Stimulated activated naive CD8-positive, alpha-beta T cell treated with anti-CD3 and anti-CD28 coated beads, Interleukin-15, Interleukin-2, amounts not matched to agents 100 ng/mL and 50 ng/mL, for 24 hours (primary cell): ENCODE data around the gene ARHGAP28.

Experiments used
- H3K27ac Mint-ChIP-seq: one replicate; pipeline ENCODE4 v1.8.0; 2021; ENCODE audit warnings: mild to moderate bottlenecking, mixed read lengths
- H3K27me3 Mint-ChIP-seq: one replicate; pipeline ENCODE4 v1.8.0; 2021; ENCODE audit warnings: mixed read lengths
- H3K36me3 Mint-ChIP-seq: one replicate; pipeline ENCODE4 v1.8.0; 2021; ENCODE audit warnings: low read depth, mixed read lengths
- H3K4me1 Mint-ChIP-seq: one replicate; pipeline ENCODE4 v1.8.0; 2021; ENCODE audit warnings: low read depth, mixed read lengths
- H3K4me3 Mint-ChIP-seq: one replicate; pipeline ENCODE4 v1.8.0; 2021; ENCODE audit warnings: mild to moderate bottlenecking, mixed read lengths
- H3K9me3 Mint-ChIP-seq: one replicate; pipeline ENCODE4 v1.8.0; 2021; ENCODE audit warnings: mixed read lengths

The ARHGAP28 gene

DNA sequence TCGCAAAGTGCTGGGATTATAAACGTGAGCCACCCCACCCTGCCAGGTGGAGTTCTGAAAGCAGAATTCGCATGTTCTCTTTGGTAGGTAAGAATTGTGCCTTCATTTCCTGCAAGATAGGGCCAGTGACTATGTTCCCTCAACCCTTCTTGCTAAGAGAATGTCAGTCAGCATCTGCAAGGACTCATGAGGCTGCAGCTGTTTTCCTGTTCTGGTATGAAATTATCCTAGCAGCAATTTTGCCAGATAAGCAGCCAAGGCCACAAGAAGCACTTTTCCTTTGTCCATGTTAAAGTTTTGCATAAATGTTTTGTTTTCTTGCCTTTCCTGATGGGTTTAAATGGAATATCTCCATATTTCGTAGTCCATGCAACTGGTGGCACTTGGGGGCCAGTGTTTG is 6.8 kb upstream of the ARHGAP28 start:
- Mint-ChIP-seq H3K36me3 (no peaks in the 10 kb centered on the region), H3K4me1 (no peaks in the 10 kb centered on the region), H3K9me3 (peaks cover 4% of the 10 kb centered on the region), H3K4me3 (no peak overlapping the region), H3K27me3 (peaks cover 7% of the 10 kb centered on the region), H3K27ac (no peak overlapping the region)

DNA sequence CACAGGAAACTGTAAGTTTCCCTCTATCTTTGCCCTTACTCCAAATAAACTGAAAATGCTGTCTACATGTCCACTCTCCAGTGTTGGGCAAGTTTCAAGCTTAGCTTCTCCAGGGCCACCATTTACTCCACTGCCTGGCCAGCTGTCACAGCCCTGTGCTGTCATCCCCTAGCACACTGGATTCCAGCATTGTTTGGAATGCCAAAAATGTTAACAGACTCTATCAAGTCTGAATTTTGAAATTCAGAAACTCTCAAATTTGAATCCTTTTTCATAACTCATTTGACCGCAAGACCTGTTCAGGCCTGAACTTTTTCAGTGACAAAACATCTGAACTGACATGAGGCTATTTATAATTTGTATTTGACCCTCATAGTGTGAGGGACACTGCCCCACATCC is 5.2 kb upstream of the ARHGAP28 start:
- no peaks in the 10 kb centered on the region for H3K36me3 Mint-ChIP-seq
- no peak overlapping the region for H3K4me3 Mint-ChIP-seq
- H3K9me3 Mint-ChIP-seq = no peaks in the 10 kb centered on the region
- peaks cover 3% of the 10 kb centered on the region for H3K4me1 Mint-ChIP-seq
- H3K27me3 Mint-ChIP-seq = peaks cover 21% of the 10 kb centered on the region
- H3K27ac Mint-ChIP-seq = no peak overlapping the region

DNA sequence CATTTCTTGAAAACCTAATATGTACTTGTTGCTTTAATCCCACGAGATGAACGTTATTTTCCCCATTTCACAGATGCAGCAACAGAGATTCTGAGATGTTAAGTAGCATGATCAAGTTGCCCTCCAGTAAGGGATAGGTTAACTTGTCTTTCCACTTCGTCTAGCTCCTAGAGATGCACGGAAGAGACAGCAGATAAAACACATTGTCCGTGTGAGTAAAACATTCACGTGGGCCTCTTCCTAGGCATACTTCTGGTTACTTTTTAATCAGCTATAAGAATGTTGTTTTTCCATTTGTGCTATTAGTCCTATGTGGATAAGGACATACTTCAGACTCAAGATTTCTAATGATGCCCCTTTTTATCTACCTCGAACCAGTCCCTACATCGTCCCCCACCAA is 1.2 kb upstream of the ARHGAP28 start:
- peaks cover 7% of the 10 kb centered on the region for H3K4me1 Mint-ChIP-seq
- H3K4me3 Mint-ChIP-seq = no peak overlapping the region

DNA sequence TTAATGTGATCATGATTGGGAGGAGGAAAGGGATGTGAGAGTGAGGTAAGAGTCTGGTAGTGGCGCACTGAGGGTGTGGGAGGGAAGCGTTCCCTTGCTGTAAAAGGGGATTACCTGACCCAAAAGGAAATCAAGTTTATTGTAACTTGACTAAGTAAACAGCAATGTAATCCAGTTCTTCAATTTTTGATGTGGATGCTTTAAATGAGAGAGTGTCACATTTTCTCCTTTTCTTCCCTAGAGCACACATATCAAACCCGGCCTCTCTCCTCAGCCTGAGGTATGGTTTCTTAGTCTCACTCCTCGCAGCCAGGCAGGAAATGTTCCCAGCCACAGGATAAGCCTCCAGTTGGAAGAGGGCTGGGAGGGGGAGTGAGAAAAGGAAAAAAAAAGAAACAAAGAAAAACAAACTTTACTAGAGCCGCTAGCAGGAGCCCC is 688 bp upstream of the ARHGAP28 start:
- peaks cover 7% of the 10 kb centered on the region for H3K4me1 Mint-ChIP-seq
- peak overlapping the region; percentile 73 for H3K4me3 Mint-ChIP-seq
- no peaks in the 10 kb centered on the region for H3K9me3 Mint-ChIP-seq
- H3K27ac Mint-ChIP-seq = no peak overlapping the region
- peaks cover 43% of the 10 kb centered on the region for H3K27me3 Mint-ChIP-seq
- no peaks in the 10 kb centered on the region for H3K36me3 Mint-ChIP-seq

More for the DNA sequence above, 1.2 kb upstream of the ARHGAP28 start:
- no peaks in the 10 kb centered on the region for H3K9me3 Mint-ChIP-seq
- H3K27me3 Mint-ChIP-seq = peaks cover 43% of the 10 kb centered on the region
- no peaks in the 10 kb centered on the region for H3K36me3 Mint-ChIP-seq
- H3K27ac Mint-ChIP-seq = no peak overlapping the region

DNA sequence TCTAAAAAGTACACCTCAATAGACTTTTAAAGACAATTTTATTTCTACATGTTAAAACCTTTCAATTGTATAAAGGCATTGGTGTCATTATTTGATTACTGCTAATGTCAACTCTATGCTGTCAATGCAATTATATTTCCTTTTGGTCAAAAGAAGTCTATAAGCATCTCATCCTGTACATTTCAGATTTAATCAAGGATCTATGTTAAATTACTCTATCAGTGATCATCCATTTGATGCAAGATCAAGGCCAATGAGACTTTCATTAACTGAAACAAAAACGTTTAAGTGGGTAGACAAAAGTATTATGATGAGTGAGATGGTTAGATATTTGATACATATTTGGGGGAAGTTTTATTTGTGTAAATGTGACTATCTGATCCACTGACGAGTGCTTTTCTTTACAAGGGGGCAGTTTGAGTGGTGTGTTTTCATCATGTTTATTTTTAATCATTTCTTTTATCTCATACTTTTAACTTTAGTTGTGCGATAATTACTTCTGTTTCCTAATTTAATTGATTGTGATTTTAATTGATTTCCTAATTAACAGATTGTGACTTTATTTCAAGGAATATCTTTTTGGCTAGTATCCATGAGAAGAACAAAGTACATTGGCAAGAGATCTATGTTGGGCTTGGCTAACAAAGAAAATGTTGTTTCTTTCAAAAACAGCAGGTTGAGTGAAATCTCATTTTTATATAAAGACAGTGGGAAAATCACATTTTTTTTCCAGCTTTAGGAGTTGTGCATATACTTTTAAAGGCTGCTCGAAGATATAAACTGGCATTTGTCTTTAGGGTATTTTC is 1.1 kb downstream of the ARHGAP28 start:
- Mint-ChIP-seq H3K27me3 (peaks cover 43% of the 10 kb centered on the region), H3K9me3 (no peaks in the 10 kb centered on the region), H3K36me3 (no peaks in the 10 kb centered on the region), H3K4me1 (peaks cover 7% of the 10 kb centered on the region), H3K4me3 (no peak overlapping the region), H3K27ac (no peak overlapping the region)

DNA sequence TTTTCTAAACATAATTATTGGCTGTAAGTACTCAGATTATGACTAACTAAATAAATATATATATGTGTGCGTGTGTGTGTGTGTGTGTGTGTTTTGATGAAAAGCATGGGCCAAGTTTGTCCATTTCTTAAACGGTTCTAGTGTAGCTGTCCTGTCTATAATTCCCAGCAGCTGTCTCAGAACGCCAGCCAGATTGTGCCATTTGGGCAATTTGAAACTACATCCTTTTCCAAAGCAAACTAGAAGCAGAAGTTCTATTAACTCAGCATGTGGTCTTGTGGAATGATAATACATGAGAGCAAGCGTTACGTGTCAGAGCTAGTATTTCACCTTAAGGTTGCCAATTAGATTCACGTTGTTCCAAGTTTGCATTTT is 1.7 kb downstream of the ARHGAP28 start:
- Mint-ChIP-seq H3K27me3 (peaks cover 43% of the 10 kb centered on the region), H3K4me1 (peaks cover 7% of the 10 kb centered on the region), H3K4me3 (no peak overlapping the region), H3K36me3 (no peaks in the 10 kb centered on the region), H3K27ac (no peak overlapping the region), H3K9me3 (no peaks in the 10 kb centered on the region)

DNA sequence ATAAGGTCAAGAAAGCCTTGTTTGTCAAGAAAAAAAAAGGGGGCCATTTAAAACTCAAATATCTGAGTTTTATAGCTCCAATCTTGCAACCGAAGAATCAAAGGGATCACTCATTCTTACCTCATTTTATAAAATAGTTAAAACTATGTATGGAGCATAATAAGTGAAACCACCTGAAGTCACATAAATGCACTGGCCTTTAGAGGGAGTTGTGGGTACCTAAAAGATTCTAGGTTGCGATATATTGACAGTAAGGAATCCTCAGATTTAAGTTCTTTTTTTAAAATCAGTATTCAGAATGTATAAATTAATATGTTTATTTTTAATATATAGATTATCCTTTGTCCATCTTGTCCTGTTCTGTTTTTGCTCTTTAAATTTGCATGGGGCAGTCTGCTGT is 3.4 kb downstream of the ARHGAP28 start:
- Mint-ChIP-seq H3K4me3 (no peak overlapping the region), H3K27ac (no peak overlapping the region), H3K4me1 (peaks cover 7% of the 10 kb centered on the region), H3K27me3 (peaks cover 36% of the 10 kb centered on the region), H3K36me3 (no peaks in the 10 kb centered on the region), H3K9me3 (no peaks in the 10 kb centered on the region)

DNA sequence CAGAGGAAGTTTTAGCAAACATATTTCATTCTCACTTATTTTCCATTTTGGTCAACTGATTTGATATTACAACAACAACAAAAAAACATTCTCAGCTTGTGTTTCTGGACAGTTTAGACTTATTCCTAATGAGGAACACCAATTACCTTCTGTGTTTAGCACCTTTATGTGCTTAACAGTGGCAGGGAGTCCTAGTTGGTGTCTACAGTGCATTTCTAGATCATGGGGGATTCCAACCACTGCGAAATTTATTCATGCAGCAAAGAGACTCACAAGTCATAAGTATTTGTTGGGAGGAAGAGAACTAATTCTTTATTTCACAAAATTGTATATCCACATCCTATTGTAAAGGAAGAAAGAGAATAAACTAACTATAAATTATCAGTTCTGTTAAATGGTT is 4.2 kb downstream of the ARHGAP28 start:
- H3K27me3 Mint-ChIP-seq = peaks cover 28% of the 10 kb centered on the region
- no peak overlapping the region for H3K4me3 Mint-ChIP-seq
- no peak overlapping the region for H3K27ac Mint-ChIP-seq
- H3K36me3 Mint-ChIP-seq = no peaks in the 10 kb centered on the region
- no peaks in the 10 kb centered on the region for H3K9me3 Mint-ChIP-seq
- H3K4me1 Mint-ChIP-seq = peaks cover 7% of the 10 kb centered on the region

DNA sequence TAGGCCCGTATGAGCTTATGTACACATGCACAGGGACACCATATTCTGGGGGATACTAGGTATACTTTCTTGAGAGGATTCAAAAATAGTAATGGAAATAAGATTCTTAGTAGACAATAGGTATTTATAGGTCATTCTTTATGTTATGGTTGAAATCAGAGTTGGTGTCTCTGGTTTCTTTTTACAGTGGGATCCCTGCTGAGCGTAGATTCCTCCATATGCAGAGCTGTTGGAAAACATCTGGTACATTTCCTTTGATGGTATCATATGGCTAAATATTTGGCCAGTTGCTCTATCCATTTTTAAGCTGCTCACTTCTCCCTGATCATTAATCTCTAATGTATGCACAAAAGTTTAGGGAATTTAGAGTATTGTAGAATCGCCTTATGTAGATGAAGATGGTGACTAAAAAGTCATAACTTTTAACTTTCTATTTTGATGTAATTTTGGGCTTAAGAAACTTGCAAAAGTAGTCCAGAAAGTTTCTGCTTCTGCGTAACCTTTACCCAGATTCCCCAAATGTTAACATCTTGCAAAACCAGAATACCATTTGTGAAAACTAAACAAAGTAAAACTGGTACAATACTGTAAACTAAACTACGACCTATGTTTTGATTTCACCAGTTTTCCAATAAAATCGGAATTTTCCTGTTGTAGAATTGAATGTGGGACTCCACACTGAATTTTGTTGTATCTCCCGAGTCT is 5.4 kb downstream of the ARHGAP28 start:
- no peak overlapping the region for H3K27ac Mint-ChIP-seq
- no peak overlapping the region for H3K4me3 Mint-ChIP-seq
- no peaks in the 10 kb centered on the region for H3K9me3 Mint-ChIP-seq
- no peaks in the 10 kb centered on the region for H3K36me3 Mint-ChIP-seq
- H3K27me3 Mint-ChIP-seq = peaks cover 20% of the 10 kb centered on the region
- H3K4me1 Mint-ChIP-seq = peaks cover 2% of the 10 kb centered on the region

DNA sequence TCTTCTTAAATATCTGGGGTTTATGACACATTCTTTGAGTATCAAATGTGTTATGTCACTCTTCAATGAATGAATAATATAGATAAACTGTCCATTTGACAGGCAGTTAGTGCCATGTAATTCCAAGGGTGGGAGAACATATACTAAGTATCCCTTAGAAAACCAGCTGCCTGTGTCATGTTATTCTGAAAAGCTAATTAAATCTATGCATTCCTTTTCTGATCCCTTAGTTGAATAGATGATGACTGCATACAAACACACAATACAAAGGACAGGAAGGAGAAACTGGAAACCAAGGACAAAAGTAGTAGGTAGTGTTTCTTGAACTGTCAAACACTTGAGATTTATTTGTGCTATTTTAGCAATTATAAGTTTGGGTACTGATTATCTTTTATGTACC is 8.3 kb downstream of the ARHGAP28 start:
- Mint-ChIP-seq H3K9me3 (no peaks in the 10 kb centered on the region), H3K36me3 (no peaks in the 10 kb centered on the region), H3K27ac (no peak overlapping the region), H3K4me1 (no peaks in the 10 kb centered on the region), H3K27me3 (no peaks in the 10 kb centered on the region), H3K4me3 (no peak overlapping the region)

DNA sequence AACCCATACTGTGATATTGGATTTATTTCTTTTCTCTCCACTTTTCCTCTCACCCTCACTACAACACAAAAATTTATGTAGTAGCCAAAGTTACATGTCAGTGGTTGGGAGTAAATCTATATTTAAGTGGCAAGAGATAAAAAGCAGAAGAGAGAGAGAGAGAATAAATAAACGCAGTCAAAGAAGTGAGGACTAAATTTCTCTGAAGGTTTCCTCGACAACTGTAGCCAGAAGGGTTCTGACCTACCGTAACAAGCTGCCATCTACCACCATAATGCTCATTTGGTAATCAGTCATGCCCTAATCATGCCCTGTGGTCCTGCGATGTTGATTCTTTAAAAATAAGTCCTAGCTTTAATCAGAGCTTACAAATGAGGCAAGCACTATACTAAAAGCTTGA is 9.1 kb downstream of the ARHGAP28 start:
- Mint-ChIP-seq H3K9me3 (no peaks in the 10 kb centered on the region), H3K27ac (no peak overlapping the region)

DNA sequence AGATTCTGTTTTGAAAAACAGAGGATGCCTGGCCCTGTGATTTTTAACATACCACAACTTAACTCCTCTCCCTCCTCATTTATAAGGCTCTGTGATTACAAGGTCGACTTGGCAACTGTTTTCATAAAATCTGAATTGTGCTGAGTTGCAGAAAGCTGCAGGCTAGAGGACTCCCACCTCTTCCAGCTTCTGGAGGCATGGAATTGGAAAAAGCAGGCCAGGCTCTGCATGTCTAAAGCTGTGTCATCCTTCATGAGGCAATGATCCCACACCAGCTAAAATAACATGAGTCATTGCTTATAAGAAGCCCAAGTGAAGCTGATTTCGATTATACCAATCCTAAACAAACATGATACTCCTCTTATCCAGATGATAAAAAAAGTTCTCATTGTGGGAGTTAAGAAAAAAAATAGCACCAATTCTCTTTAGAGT is 11.7 kb downstream of the ARHGAP28 start:
- Mint-ChIP-seq H3K4me1 (no peaks in the 10 kb centered on the region), H3K27ac (no peak overlapping the region), H3K9me3 (peaks cover 9% of the 10 kb centered on the region), H3K4me3 (no peak overlapping the region), H3K36me3 (no peaks in the 10 kb centered on the region), H3K27me3 (no peaks in the 10 kb centered on the region)

More for the DNA sequence above, 9.1 kb downstream of the ARHGAP28 start:
- Mint-ChIP-seq H3K4me3 (no peak overlapping the region), H3K36me3 (no peaks in the 10 kb centered on the region), H3K4me1 (no peaks in the 10 kb centered on the region), H3K27me3 (no peaks in the 10 kb centered on the region)

DNA sequence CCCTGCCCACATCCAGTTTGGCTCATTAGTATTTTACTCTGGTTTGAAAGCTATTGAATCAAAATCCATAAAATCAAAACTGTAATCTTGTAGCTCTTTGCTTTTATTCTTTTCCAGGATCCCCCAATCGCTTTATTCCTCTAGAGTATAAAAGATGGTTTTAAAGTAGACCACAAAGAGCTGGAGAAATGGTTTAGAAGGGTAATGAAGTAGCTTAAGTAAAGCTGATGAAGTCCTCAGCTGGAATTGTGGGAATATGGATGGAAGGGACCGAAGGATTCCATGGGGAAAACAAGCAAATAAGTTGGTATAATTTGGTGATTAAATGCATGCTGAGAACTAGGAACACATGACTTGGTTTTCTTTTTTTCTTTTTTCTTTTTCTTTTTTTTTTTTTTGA is 12.3 kb downstream of the ARHGAP28 start:
- H3K4me1 Mint-ChIP-seq = no peaks in the 10 kb centered on the region
- H3K27ac Mint-ChIP-seq = no peak overlapping the region
- no peaks in the 10 kb centered on the region for H3K36me3 Mint-ChIP-seq
- peaks cover 9% of the 10 kb centered on the region for H3K9me3 Mint-ChIP-seq
- no peaks in the 10 kb centered on the region for H3K27me3 Mint-ChIP-seq
- H3K4me3 Mint-ChIP-seq = no peak overlapping the region

DNA sequence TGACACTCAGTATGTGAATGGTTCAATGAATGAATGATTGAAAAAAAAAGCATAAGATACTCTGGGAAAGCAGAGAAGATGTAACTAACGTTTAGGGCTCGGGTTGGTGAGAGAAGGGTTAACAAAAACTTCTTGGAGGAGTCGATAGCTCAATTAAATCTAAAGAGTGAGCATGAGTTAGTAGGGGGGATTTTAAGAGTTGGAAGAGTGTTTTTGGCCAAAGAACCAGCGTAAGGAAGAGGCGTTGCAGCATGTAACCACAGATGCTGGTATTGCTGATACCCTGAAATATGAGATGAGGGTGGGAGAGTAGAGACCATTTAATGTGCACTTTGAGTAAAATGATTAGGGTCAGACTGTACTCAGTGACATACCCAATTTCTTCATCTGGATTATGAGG is 14.5 kb downstream of the ARHGAP28 start:
- H3K27me3 Mint-ChIP-seq = no peaks in the 10 kb centered on the region
- H3K4me3 Mint-ChIP-seq = no peak overlapping the region
- no peaks in the 10 kb centered on the region for H3K36me3 Mint-ChIP-seq
- no peak overlapping the region for H3K27ac Mint-ChIP-seq
- no peaks in the 10 kb centered on the region for H3K4me1 Mint-ChIP-seq
- H3K9me3 Mint-ChIP-seq = peaks cover 12% of the 10 kb centered on the region

DNA sequence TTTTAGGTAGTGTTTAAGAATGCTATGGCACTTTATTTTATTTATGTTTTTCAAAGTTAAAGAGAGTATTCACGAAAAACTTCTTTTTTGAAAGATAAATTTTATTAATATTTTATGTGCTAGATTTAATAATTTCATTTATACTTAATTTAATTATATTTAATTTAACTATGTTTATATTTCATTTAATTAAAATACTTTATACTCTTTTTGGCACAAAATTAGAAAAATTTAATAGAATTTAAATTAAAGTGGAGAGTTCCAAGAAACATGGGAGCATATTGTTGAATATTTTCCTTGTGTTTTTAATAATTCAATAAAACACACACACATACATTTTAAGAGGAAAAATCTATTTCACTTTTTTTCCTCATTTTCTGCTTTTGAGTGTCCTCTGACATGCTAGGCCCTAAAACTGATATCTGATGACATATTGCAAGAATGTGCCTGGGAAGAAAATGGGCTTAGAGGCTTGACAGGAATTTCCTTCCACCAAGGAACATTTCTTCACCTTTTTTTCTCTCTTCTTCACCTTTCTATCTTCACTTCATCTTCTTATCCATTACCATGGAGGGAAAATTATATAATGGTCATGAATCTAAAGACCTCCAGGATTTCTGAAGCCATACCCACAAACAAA is 15.4 kb downstream of the ARHGAP28 start:
- peaks cover 12% of the 10 kb centered on the region for H3K9me3 Mint-ChIP-seq
- H3K27ac Mint-ChIP-seq = no peak overlapping the region
- H3K4me3 Mint-ChIP-seq = no peak overlapping the region
- no peaks in the 10 kb centered on the region for H3K27me3 Mint-ChIP-seq
- H3K4me1 Mint-ChIP-seq = no peaks in the 10 kb centered on the region
- no peaks in the 10 kb centered on the region for H3K36me3 Mint-ChIP-seq
